Heart left ventricle (tissue), 16 donors: Measurements from ENCODE around the gene PTPRM. TPM values are rescaled to one million over a fixed set of nuclear protein-coding genes. Genes with fewer than 3 reads are reported as not detected.

Experiments used
- ATAC-seq, 4 donors: fragments of 200-7000 bp; cut with Tn5 transposase; one replicate each; pipeline ENCODE4 v1.9.1; 2020 to 2022; ENCODE audit warnings: moderate library complexity in 4 of 4, mild to moderate bottlenecking in 3 of 4, moderate number of reproducible peaks in 1 of 4
- DNase-seq, 5 donors: peaks; one replicate each; pipeline ENCODE4 v3.0.0-alpha.2; 2020
- H3K27ac ChIP-seq, 12 donors: fragments of 200-600 bp; sonication (generic) in 4 of 12; one replicate each; pipeline versions ENCODE4 v1.5.0 to v1.8.0; 2016 to 2022; ENCODE audit warnings: mild to moderate bottlenecking in 2 of 12
- H3K27me3 ChIP-seq, 9 donors: fragments of 200-600 bp; sonication (generic) in 2 of 9; one replicate each; pipeline versions ENCODE4 v1.5.1 to v1.8.0; 2016 to 2022; ENCODE audit warnings: mild to moderate bottlenecking in 3 of 9
- H3K36me3 ChIP-seq, 9 donors: fragments of 200-600 bp; sonication (generic) in 2 of 9; one replicate each; pipeline versions ENCODE4 v1.5.0 to v1.8.0; 2018 to 2022; ENCODE audit warnings: mild to moderate bottlenecking in 2 of 9
- H3K4me1 ChIP-seq, 12 donors: fragments of 200-600 bp; sonication (generic) in 4 of 12; one replicate each; pipeline versions ENCODE4 v1.5.0 to v1.8.0; 2016 to 2022; ENCODE audit warnings: mild to moderate bottlenecking in 3 of 12
- H3K4me3 ChIP-seq, 12 donors: fragments of 200-600 bp; sonication (generic) in 4 of 12; one replicate each; pipeline versions ENCODE4 v1.5.0 to v1.8.0; 2017 to 2022; ENCODE audit warnings: mild to moderate bottlenecking in 9 of 12, moderate library complexity in 4 of 12
- H3K9me3 ChIP-seq, 12 donors: fragments of 200-600 bp; sonication (generic) in 4 of 12; one replicate each; pipeline versions ENCODE4 v1.5.0 to v1.8.0; 2016 to 2022; ENCODE audit warnings: mild to moderate bottlenecking in 1 of 12
- POLR2A ChIP-seq, 2 donors: fragments of 450-650 bp; IDR thresholded peaks; one replicate each; pipeline ENCODE4 v1.6.1; 2017; ENCODE audit warnings: antibody characterized with exemption in 2 of 2, mild to moderate bottlenecking in 2 of 2, moderate library complexity in 2 of 2
- WGBS, 4 donors: extraction: QIAGEN DNeasy Blood & Tissue Kit in 2 of 4; methylation state at CpG; one replicate each; pipeline versions ENCODE4 v1.1.5 to v1.1.7; 2013 to 2018; 5-methylcytosine and 5-hydroxymethylcytosine counted together
- intact Hi-C, 10 donors: fragments of 100-400 bp; cut with DNase I; formaldehyde crosslinking; loops; one replicate each; pipeline versions ENCODE4 v1.11.1 to v1.14.2; 2022
- polyA plus RNA-seq, 2 donors: library from polyadenylated mRNA; stranded (reverse); fragments of 200-250 nt; gene quantifications; one replicate each; pipeline ENCODE4 v1.2.3, GENCODE V29; 2013
- total RNA-seq, 9 donors: library from RNA; depleted of rRNA in 2 of 9; stranded (reverse); fragments of >200 nt in 2 of 9; fragmentation: NEBNext Ultra II Directional in 3 of 9; extraction: Animal tissue kit (Norgen Biotek cat#: 25700) in 3 of 9; gene quantifications; one replicate each; pipeline versions ENCODE4 v1.1.0 to v1.2.4, GENCODE V29; 2016 to 2023
- TF ChIP-seq, protein P1 (sequence below), 12 donors: fragments of 200-600 bp; sonication (generic) in 4 of 12; IDR thresholded peaks; one replicate each; pipeline versions ENCODE4 v1.5.0 to v1.8.0; 2018 to 2022; ENCODE audit warnings: antibody characterized with exemption in 12 of 12, mild to moderate bottlenecking in 5 of 12
- donor health status: ischemic (EF 13 %, LVEDD 7.1; RV severe dilation, severe dysfunction).
- donor health status: healthy with polysubstance abuse.
- donor health status: DM: no; HTN: yes; CAD: no.
- donor health status: DM: no; HTN: no; CAD: no.
- donor health status: ischemic (EF 25% LVEDD 6.9; RV normal size, moderate dysfunction).
- donor health status: ischemic (EF 25% LVEDD 5.7; RV mildly dilated, moderate dysfunction).
- donor health status: healthy.
- donor health status: DM: yes; HTN: yes; CAD: no.
- donor health status: ischemic (EF 35%, LVEDD 5.7; RV mildly dilated, moderate dysfunction).
- donor health status: nonischemic (EF 11% LVEDD 7.7; RV severe dilation, severe dysfunction).
- donor health status: DM: yes; HTN: yes; CAD: no.
- donor health status: PGD.
- donor health status: ischemic (EF 29% LVEDD 5.4; RV normal size, mild dysfunction).
- donor health status: nonischemic (EF 23%, LVEDD 6.1; RV moderate dilation, normal function).

The PTPRM gene
- total and polyA plus RNA-seq, 11 donors: 93.8 to 186 (median 123) TPM

DNA sequence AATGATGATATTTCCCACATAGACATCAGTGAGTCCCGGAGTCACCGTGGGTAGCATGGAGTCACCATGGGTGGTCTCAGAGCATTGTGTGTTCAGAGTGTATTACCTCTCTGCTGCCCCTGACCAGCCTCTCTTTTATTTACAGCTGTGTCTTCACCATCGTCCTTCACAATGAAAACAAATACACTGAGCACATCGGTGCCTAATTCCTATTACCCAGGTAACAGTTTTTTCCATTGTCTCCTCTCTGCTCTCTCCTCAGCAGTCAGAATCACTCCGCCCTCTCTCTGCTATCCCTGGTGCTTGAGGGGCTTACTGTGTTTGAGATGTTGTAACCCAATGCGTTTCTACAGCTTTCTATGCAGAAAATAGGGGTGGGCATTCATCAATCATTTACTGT, 680.6 kb downstream of the PTPRM start:
- ATAC-seq (no peak), DNase-seq (no peak)
- Histone ChIP-seq H3K4me1 (peaks cover 0 to 4% (median 0%) of the 10 kb centered on the region in 12 donors), H3K27ac (no peak overlapping the region), H3K27me3 (no peaks in the 10 kb centered on the region), H3K4me3 (no peak overlapping the region), H3K9me3 (no peaks in the 10 kb centered on the region), H3K36me3 (peaks cover 0 to 54% (median 6%) of the 10 kb centered on the region in 9 donors)
- intact Hi-C loops: no loop called here
- 83 to 93% (median 89%) methylated on average over 6 of the region's 6 CpGs for WGBS, 4 donors
- TF ChIP-seq POLR2A (IDR thresholded peaks at IDR 0.05): no peak
- TF ChIP-seq, protein P1, sequence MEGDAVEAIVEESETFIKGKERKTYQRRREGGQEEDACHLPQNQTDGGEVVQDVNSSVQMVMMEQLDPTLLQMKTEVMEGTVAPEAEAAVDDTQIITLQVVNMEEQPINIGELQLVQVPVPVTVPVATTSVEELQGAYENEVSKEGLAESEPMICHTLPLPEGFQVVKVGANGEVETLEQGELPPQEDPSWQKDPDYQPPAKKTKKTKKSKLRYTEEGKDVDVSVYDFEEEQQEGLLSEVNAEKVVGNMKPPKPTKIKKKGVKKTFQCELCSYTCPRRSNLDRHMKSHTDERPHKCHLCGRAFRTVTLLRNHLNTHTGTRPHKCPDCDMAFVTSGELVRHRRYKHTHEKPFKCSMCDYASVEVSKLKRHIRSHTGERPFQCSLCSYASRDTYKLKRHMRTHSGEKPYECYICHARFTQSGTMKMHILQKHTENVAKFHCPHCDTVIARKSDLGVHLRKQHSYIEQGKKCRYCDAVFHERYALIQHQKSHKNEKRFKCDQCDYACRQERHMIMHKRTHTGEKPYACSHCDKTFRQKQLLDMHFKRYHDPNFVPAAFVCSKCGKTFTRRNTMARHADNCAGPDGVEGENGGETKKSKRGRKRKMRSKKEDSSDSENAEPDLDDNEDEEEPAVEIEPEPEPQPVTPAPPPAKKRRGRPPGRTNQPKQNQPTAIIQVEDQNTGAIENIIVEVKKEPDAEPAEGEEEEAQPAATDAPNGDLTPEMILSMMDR (IDR thresholded peaks at IDR 0.05): no peak

DNA sequence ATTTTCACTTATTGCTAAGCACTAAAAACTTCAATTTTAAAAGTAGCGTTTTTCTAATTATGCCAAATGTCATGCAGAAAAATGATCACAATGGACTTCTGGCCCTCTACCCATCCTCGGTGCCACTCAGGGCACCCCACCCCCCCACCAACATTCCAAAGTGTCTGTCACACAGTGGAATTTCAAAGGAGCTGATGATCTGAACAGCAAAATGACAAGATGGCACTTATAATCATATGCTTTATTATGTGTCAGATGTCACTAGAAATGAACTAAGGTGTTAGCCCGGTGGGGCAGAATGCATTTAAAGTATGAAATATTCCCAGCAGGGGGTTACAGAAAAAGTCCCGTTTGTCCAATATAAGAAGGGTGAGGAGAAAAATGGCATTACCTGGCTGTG, 681.5 kb downstream of the PTPRM start:
- TF ChIP-seq, protein P1 (IDR thresholded peaks at IDR 0.05): no peak
- TF ChIP-seq POLR2A (IDR thresholded peaks at IDR 0.05): no peak
- ATAC-seq (no peak), DNase-seq (no peak)
- H3K27me3 ChIP-seq: no peaks in the 10 kb centered on the region
- peaks cover 0 to 60% (median 6%) of the 10 kb centered on the region in 9 donors for H3K36me3 ChIP-seq
- no peak overlapping the region for H3K27ac ChIP-seq
- intact Hi-C loops: no loop called here
- 79 to 88% (median 86%) methylated on average over 4 of the region's 4 CpGs for WGBS, 4 donors
- no peak overlapping the region for H3K4me3 ChIP-seq
- H3K4me1 ChIP-seq: peaks cover 0 to 7% (median 0%) of the 10 kb centered on the region in 12 donors
- no peaks in the 10 kb centered on the region for H3K9me3 ChIP-seq

DNA sequence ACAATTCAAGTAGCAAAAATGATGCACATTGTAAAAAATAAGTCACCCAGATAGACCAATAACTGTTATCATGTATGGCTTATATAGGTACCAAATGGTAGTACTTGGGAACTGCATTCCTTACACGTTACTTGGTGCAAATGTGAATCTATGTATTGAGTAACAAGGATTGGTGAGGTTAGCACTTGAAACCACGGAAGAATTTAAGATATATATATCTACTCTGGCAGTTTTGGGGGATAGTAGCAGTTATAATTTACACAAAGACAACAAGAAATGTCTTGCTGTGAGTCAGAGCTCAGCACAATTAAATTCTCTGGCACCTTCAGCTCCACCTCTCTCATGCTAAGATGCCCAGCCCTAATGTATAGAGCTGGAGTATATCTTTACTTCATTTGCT, 682.7 kb downstream of the PTPRM start:
- TF ChIP-seq, protein P1 (IDR thresholded peaks at IDR 0.05): no peak
- TF ChIP-seq POLR2A (IDR thresholded peaks at IDR 0.05): no peak
- Histone ChIP-seq H3K27ac (no peak overlapping the region), H3K4me1 (peaks cover 0 to 19% (median 7%) of the 10 kb centered on the region in 12 donors), H3K9me3 (no peaks in the 10 kb centered on the region), H3K4me3 (no peak overlapping the region), H3K36me3 (peaks cover 0 to 58% (median 6%) of the 10 kb centered on the region in 9 donors), H3K27me3 (no peaks in the 10 kb centered on the region)
- no peak for DNase-seq
- WGBS, 4 donors: 95 to 98% (median 97%) methylated on average over 2 of the region's 2 CpGs
- intact Hi-C loops: no loop called here
- ATAC-seq: no peak

DNA sequence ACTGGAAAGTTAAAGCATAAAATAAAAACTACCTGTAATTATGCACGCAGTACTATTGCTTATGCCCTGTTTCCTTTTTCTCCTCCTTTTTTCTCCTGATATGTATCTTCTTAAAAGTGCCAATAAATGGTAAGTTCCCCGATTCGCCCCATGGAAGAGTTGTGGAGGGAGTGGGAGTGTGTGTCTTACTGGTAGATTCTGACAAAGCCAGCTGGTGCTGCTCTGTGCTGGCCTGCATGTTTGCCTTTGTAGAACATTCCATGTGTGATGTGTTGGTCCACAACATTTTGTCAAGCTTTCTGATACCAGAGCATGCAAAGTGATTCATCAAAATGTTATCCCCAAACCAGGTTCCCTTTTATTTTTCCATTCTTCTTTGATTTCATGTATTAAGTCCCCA, 685.3 kb downstream of the PTPRM start:
- H3K27ac ChIP-seq: no peak overlapping the region
- no peak for ATAC-seq
- no peaks in the 10 kb centered on the region for H3K27me3 ChIP-seq
- intact Hi-C loops: no loop called here
- no peak overlapping the region for H3K4me3 ChIP-seq
- DNase-seq: no peak
- WGBS, 4 donors: 96 to 99% (median 99%) methylated on average over 3 of the region's 3 CpGs
- H3K36me3 ChIP-seq: peaks cover 0 to 48% (median 6%) of the 10 kb centered on the region in 9 donors
- no peaks in the 10 kb centered on the region for H3K9me3 ChIP-seq
- TF ChIP-seq, protein P1 (IDR thresholded peaks at IDR 0.05): no peak
- TF ChIP-seq POLR2A (IDR thresholded peaks at IDR 0.05): no peak
- H3K4me1 ChIP-seq: peaks cover 0 to 25% (median 10%) of the 10 kb centered on the region in 12 donors
